ENCODE results near the gene ZFP1.
"Not testable (repeated sequence)": the region's sequence is repeated elsewhere in the genome, so short reads cannot be mapped to it uniquely, and the experiment has no call there.

The ZFP1 gene

DNA sequence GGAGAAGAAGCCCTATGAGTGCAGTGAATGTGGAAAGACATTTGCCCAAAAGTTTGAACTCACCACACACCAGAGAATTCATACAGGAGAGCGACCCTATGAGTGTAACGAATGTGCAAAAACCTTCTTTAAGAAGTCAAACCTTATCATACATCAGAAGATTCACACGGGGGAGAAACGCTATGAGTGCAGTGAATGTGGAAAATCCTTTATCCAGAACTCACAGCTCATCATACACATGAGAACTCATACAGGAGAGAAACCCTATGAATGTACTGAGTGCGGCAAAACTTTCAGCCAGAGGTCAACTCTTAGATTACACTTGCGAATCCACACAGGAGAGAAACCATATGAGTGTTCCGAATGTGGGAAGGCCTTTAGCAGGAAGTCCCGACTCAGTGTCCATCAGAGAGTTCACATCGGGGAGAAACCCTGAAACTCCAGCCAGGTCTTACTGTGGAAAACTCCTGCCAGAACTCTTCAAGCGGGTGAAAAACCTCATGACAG lies 21.6 kb downstream of the ZFP1 start:
- DNase-seq = no peak

DNA sequence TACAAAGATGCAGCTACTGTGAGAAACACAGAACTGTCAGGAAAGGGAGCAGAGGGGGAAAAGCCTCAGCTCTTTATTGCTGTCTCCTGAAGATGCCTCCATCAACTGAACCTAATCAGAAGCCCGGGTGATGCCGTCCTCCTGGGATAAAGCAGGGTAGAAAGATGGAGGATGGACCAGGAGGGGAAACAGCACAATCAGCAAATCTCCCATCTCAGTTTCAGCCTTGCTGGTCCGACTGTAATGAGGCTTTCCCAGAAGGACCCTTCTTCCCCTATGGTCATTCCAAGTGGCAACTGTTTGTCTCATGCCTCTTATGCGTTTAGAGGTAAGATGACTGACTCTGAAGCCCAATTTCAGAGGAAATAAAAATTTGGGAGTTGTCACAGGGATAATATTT lies 24.3 kb downstream of the ZFP1 start:
- no peak for DNase-seq

DNA sequence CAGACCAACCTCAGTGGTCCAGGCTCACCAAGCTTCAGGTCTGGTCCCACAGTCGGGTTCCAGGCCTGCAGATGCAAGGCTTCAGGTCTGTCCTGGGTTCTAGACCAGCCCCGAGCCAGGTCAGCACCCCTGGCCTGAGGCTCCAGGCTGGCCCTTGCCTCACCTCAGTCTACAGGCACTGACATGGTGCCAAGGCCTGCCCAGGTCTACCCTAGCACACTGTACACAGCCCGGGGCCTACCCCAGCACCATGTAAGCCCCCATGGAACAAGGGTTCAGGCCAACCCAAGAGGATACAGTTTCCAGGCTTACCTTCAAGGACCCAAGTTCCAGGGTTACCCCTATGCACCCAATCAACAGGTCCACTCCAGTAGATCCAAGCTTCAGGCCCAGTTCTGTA lies 26.8 kb downstream of the ZFP1 start:
- DNase-seq = no peak

DNA sequence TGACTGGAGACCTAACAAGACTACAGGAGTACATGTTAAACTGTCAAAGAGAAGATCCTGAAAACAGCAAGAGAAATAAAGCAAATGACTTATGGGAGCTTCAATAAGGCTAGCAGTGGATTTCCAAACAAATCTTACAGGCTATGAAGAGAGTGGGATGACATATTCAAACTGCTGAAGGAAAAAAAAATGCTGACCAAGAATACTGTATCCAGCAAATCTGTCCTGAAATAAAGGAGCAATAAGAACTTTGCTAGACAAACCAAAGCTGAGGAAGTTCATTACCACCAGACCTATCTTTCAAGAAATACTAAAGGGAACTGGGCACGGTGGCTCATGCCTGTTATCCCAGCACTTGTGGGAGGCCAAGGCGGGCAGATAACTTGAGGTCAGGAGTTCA lies 28.6 kb downstream of the ZFP1 start:
- no peak for DNase-seq

DNA sequence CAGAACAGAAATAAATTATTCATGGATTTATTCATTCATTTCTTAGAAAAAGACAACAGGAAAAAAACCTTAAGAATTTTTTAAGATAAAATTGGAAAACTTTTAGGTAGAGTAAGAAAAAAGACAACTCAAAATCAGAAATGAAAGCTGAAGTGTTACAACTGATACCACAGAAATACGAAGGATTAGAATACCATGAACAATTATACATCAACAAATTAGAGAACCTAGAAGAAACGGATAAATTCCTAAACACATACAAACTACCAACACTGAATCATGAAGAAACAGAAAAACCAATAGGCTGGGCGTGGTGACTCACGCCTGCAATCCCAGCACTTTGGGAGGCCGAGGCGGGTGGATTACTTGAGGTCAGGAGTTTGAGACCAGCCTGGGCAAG lies 30.9 kb downstream of the ZFP1 start:
- DNase-seq = no peak

DNA sequence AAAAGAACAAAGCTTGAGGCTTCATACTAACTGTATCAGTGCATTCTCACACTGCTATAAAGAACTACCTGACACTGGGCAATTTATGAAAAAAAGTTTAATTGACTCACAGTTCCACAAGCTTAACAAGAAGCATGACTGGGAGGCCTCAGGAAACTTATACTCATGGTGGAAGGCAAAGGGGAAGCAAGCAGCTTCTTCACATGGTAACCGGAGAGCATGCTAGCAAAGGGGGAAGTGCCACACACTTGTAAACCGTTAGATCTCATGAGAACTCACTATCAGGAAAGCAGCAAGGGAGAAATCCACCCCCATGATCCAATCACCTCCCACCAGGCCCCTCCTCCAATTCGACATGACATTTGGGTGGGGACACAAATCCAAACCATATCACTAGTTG lies 33.3 kb downstream of the ZFP1 start:
- no peak for DNase-seq

DNA sequence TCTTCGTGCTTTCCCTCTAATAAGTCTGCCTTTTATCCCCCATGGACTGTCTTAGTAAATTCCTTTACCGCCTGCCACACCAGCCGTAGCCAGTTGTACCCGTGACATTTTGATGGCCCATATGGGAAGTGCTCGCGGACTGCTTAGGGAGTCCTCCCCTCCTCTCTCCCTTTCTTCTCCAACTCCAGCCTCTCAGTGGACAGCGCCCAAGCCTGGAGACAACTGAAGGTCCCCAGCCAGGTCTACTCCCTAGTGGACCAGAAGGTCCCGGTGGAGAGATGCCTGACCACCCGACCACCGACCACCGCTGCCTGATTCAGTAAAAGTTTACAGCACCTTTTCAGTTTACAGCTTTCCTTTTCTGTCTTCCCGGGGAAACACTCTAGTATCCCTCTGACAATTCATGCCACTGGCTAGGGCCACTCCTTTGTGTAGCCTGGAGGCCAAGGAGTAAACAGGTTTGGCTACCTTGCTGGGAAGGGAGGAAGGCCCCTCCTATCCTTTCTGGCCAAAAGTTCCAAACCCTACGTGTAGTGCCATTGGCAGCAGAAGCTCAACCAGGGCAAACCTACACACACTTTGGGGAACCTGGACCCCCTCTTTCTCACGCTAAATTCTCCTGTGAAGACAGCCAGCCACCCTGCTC lies 40.6 kb downstream of the ZFP1 start:
- no peak for DNase-seq

DNA sequence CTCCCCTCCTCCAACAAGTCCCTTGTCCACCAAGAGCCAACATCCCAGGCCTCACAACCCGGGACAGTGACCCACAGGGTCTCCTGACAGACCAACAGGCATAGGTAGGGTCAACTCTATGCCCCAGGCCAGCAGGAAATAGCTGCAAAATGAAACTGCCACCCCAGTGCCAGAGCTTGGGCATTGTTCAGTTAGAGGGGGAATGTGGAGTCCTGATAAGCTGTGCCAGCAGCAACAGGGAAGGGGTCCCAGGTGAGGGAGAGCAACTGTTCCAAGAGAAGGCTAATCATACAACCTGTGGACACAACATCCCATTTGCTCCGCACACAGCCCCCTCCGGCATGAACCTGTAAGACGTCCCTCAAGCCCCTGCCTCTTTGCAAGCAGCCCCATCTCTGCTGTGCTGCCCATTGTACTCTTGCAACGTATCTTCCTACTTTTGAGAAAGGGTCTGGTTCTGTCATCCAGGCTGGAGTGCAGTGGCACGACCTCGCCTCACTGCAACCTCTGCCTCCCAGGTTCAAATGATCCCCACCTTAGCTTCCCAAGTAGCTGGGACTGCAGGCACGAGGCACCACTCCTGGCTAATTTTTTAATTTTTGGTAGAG lies 41.4 kb downstream of the ZFP1 start:
- DNase-seq = no peak

DNA sequence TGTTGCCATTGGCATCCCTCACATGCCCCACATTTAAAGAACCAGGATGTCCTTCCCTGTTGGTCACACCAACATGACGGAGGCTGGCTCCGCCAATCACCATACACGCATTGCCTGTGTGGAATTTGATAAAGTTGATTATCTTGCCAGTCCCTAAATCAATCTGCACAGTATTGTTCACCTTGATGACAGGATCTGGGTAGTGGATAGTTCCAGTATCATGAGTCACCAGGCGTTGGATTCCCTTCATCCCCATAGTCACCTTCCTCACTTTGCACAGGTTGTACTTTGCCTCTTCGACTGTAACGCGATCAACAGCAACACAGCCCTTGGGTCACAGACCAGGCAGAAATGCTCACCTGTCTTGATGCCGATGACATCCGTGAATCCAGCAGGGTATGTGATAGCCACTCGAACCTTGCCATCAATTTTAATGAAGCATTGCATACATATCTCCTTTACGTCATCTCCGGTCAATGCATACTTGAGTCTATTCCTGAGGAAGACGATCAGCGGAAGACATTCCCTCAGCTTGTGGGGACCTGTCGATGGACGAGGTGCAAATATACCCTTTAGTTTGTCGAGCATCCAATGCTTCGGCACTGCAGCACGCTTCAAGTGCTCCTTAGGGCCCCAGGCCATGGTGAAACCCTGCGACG lies 44.4 kb downstream of the ZFP1 start:
- no peak for DNase-seq

DNA sequence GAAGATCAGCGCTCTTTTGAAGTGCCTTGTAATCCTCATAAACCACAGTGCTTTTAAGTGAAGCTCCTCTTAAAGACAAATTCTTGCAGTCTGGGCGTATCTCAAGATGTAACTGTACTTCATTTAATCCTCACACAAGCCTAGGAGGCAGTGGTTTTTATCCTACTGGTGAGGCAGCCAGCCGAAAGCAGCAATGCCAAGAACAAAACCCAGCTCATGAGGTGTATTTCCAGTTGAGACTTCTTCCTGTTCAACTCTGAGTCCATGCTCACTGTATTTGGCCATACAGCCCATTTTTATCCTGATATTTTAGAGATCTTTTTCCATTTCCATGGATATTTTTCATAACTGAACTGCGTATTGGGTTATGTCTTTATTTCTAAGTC lies 44.9 kb downstream of the ZFP1 start:
- DNase-seq = no peak

DNA sequence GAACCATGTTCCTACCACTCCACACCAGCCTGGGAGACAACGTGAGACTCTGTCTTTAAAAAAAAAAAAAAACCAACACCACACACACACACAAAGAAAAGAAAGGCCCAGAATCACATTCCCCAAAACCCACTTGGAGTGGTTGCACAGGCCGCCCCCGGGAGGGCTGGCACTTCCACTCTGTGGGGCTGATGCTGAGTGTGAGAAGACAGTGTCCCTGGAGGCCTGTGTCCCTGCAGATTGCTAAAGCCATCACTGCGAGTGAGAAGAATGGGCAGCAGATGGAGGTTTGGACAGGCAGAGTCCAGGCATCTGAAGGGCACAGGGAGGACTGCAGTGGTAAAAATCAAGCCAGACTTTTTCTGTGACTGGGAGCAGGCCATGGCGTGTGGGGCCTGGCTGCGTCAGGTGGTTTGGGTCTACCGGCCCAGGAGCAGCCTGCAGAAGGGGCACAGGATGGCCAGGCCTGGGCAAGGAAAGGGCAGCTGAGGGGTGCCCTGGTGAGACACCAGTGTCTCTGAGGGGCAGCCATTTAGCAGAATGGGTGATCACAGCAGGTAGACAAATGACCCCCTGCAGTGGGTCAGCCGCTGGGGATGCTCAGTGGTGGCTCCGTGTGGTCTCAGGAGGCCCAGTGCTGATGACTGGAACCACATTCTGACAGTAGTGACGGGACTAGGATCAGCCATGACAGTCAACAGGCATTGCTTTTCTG lies 45.6 kb downstream of the ZFP1 start:
- no peak for DNase-seq

DNA sequence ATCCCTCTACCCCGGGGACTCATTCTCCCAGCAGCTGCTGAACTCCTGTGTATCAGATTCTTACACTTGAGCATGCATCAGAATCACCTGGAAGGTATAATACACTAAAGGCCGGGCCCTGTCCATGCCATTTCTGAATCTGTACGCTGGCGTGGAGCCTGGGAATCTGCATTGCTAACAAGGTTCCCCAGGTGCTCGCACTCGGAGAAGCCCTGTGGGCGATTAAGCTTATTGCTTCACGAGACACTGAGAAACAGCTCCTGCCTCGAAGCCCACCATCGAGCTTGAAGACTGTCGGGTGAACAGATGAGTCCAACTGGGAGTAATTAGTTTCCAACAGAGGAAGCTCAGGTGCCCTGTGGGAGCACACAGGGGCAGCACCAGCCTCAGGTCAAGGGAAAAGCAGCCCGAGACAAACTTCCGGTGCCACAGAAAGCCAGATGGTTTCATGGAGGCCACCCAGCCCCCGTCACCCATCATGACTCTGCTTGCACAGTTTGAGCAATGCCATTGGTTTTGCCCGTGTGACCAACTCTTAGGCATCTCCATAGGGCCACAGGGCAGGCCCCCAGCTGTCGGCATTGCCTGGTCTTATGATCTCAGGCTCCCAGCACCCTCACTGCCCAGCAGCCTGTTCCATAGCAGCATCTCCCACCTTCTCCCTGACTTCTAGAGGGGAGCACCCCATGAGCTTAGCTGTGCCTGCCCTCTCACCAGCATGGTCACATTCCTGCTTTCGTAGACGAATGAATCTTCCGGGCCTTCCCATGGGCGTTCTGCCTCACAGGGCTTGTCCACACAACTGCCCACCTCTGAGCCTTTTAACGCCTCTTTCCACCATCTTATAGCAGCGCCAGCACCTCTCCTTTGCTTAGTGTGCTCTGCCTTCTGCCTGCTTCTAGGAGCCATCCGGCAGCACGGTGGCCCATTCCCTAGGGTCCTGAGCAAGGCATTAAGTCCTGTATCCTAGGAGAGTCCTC lies 47.8 kb downstream of the ZFP1 start:
- DNase-seq = no peak

DNA sequence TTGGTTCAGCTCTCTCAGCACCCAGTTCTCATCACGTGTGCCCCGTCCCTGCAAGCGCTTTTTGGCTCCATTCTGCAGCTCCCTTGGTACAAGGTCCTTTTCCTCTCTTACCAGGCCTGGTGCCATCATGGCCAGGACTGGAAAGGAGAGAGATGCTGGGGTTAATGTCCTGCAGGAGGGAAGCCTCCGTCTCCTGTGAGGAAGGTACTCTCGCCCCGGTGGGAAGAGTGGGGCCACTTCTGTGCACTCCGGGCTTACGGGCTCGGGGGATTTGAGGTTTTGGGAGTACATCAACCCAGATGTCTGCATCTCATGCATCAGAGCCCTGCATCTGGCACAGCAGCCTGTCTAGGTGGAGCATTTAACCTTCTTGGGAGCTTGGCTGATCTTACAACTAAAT lies 48.5 kb downstream of the ZFP1 start:
- DNase-seq = no peak

DNA sequence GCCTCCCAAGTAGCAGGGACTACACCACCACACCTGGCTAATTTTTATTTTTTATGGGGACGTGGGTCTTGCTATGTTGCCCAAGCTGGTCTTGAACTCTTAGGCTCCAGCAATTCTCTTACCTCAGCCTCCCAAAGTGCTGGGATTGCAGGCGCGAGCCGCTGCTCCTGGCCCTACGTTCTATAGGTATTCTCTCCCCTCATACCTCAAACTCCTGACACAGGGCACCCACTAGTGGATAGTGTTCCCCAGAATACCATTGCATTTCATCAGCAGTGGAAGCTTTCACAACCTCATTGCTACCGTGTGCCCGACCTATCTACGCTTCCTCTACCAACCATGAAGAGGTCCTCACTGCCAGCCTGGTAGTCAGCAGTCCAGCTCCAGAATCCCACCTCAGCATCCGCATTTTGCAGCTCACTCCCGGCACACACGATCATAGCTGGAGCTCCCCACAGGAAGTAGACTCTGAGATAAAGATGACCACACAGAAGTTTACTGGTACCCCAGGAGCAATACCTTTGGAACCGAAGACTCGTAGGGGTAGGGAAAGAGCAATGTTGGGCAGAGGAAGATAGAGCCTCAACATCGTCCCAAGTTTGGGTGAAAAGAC lies 49.3 kb downstream of the ZFP1 start:
- DNase-seq = no peak

DNA sequence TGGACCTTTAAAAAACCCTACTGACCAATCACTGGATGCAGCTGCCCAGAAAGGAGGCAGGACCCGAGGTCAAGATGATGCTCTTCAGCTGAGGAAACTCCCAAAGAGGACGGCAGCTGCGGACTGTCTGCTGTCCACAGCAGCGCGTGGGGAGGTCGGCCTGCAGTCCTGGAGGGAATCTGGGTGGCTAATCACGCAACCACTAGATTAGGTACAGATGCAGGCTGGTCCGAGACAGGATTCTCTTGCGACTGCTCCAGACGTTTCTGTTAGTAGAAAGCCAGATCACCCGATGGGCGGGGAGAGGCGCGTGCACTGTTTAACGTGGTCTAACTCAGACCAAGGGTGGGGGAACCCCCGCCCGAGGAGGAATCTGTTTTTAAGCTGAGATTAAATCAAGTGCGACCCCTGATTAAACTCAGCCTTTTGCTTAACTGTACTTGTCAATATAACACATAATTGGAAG lies 49.8 kb downstream of the ZFP1 start:
- no peak for DNase-seq

DNA sequence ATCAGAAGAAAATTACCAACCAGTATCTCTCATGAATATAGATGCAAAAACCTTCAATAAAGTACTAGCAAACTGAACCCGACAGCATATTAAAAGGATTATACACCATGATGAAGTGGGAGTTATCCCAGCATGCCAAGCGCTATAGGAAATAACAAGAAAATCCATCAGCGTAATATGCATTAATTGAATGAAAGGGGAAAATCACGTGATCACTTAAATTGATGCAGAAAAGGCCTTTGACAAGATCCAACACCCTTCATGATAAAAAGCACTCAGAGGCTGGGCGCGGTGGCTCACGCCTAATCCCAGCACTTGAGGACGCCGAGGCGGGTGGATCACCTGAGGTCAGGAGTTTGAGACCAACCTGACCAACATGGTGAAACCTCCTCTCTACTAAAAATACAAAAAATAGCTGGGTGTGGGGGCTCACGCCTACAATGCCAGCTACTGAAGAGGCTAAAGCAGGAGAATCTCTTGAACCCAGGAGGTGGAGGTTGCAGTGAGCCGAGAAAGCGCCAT lies 53.8 kb downstream of the ZFP1 start:
- DNase-seq = no peak

DNA sequence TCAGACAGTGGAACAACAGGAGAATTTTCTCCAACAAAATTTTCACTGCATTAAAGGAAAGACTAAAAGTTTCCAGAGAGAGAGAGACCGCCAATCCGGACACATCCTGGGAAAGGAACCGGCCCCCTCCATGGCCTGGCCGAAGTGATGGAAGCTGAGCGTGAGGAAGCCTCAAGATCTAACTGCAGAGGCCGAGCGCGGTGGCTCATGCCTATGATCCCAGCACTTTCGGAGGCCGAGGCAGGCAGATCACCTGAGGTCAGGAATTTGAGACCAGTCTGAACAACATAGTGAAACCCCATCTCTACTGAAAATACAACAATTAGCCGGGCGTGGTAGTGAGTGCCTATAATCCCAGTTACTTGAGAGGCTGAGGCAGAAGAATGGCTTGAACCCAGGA lies 54.8 kb downstream of the ZFP1 start:
- DNase-seq = no peak

DNA sequence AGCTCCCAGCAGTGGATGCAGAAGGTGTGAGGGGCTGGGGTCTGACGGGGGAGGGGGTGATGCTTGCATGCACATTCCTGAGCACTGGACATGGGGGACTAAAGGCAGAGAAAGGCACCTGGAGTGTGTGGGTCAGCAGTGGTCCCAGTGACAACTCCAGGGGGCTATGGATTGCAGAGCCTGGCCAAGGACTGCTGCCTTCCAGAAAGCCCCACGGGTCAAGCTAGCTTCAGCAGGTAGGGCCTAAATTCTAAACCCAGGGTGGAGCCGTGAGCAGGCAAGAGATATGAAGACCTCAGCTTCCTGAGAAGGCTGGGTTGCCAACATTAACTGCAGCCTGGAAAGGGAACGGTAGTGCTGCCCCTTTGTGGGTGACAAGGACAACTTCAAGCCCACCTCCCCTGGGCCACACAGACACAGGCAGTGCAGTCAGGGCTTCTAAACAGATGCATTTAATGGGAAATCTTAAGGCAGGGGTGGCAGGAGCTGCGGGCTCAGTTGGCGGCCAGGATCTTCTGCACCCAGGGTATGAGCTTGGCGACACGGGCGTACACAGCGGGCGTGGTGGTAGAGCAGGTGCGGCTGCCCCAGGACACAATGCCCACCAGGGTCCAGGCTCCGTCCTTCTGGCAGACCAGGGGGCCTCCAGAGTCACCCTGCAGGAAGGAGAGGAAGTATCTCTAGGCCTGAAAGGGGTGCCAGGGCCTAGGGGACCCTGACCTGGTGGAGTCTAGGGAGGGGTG lies 55.5 kb downstream of the ZFP1 start:
- DNase-seq = no peak

DNA sequence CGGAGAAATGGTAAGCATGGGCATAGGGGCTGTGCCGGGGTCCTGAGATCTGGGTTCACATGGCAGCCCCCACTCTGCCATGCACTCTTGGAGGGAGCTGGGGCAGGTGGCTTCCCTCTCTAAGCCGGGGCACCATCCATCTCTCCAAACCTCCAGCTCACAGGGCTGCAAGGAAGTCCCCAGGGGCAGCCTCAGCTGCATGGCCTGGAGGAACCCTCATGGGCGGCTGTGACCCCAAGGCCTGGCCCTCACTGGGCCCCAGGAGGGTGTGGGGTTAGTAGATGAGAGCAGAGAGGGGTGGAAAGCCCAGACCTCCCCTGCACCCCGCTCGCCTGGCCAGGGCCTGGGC lies 56.1 kb downstream of the ZFP1 start:
- no peak for DNase-seq

DNA sequence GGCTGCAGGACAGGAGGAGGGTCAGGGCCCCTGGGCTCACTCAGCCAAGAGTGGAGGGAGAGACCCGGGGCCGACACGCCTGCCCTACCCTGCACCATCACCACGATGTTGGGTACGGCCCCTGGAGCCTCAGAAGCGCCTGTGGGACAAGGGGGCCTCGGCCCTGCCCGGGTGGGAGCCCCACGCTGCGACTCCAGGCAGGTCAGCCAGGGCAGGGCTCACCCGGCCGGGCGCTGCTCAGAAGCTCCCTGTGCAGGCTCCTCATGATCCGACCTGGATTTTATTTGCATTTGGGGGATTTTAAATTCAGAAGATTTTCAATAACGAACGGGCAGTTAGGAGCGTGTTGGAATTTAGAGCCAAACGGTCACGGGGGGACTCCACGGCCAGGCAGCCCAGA lies 56.6 kb downstream of the ZFP1 start:
- DNase-seq = not testable (repeated sequence)

DNA sequence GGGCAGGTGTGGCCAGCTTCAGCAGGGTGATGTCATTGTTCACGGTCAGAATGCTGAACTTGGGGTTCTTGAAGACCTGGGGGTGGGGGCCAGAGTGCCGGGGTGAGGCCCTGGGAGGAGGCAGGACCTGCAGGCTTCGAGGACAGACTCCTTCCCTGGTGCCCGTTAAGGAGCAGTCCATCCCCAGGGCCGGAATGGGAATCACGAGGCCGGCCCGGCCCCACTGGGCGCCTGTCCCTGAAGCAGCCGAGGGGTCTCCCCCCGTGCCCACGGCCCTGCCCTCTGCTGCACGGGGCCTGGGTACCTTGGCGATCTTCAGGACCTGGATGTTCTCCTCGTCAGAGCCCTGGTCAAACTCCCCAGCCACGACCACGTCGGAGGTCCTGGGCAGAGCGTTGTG lies 57.1 kb downstream of the ZFP1 start:
- DNase-seq = not testable (repeated sequence)
